ENCODE data around the gene MTM1. TPM values are rescaled to one million over a fixed set of nuclear protein-coding genes. Genes with fewer than 3 reads are reported as not detected.

Gene MTM1
- total and polyA plus RNA-seq, 9 of the 15 experiments (the other 6 are each of a cell fraction or from before 2014, with no cell fraction given): 5.6 to 13.3 (median 9.5) TPM

- TF ChIP-seq, protein P1, sequence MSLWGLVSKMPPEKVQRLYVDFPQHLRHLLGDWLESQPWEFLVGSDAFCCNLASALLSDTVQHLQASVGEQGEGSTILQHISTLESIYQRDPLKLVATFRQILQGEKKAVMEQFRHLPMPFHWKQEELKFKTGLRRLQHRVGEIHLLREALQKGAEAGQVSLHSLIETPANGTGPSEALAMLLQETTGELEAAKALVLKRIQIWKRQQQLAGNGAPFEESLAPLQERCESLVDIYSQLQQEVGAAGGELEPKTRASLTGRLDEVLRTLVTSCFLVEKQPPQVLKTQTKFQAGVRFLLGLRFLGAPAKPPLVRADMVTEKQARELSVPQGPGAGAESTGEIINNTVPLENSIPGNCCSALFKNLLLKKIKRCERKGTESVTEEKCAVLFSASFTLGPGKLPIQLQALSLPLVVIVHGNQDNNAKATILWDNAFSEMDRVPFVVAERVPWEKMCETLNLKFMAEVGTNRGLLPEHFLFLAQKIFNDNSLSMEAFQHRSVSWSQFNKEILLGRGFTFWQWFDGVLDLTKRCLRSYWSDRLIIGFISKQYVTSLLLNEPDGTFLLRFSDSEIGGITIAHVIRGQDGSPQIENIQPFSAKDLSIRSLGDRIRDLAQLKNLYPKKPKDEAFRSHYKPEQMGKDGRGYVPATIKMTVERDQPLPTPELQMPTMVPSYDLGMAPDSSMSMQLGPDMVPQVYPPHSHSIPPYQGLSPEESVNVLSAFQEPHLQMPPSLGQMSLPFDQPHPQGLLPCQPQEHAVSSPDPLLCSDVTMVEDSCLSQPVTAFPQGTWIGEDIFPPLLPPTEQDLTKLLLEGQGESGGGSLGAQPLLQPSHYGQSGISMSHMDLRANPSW (CRISPR knock-in tag; IDR thresholded peaks at IDR 0.05): no peak
- TF ChIP-seq NUFIP1 (IDR thresholded peaks at IDR 0.05; ENCODE audit: partially characterized antibody) (no peak), FOXK1 (CRISPR knock-in tag; IDR thresholded peaks at IDR 0.05; ENCODE audit: borderline replicate concordance) (no peak), RFX7 (CRISPR knock-in tag; IDR thresholded peaks at IDR 0.05) (no peak), THRAP3 (IDR thresholded peaks at IDR 0.05; ENCODE audit: borderline replicate concordance) (no peak), XRCC3 (IDR thresholded peaks at IDR 0.05) (no peak), ZNF3 (CRISPR knock-in tag; IDR thresholded peaks at IDR 0.05) (no peak), RCOR1 (IDR thresholded peaks at IDR 0.05; ENCODE audit: borderline replicate concordance in 1 of 2, low read depth in 2 of 2, low read length in 2 of 2) (no peak)
These were observed 127.9 kb downstream of the MTM1 start (continued) for GRCh38 chrX:150696331-150696730.

GRCh38 chrX:150696866-150697265 is 128.4 kb downstream of the MTM1 start:
- no peak overlapping the region for H3K27ac ChIP-seq (ENCODE audit: extremely low read depth, low read depth, low read length)
- no TSS peak for BruUV-seq (replicated peaks)
- H3K4me3 ChIP-seq: no peak overlapping the region
- FAIRE-seq (no peak), ATAC-seq (no peak), DNase-seq (ENCODE audit: extremely low read depth in 1 of 4, low spot score in 3 of 4) (no peak)
- no peak for TF ChIP-seq HOXB6 (CRISPR knock-in tag; IDR thresholded peaks at IDR 0.05; ENCODE audit: borderline replicate concordance)
- no peak for TF ChIP-seq MBD2 (IDR thresholded peaks at IDR 0.05; ENCODE audit: borderline replicate concordance, low read depth)
- no peak for TF ChIP-seq SLC30A9 (CRISPR knock-in tag; IDR thresholded peaks at IDR 0.05)
- TF ChIP-seq TSC22D4 (tag; IDR thresholded peaks at IDR 0.05): no peak
- TF ChIP-seq, protein P2, sequence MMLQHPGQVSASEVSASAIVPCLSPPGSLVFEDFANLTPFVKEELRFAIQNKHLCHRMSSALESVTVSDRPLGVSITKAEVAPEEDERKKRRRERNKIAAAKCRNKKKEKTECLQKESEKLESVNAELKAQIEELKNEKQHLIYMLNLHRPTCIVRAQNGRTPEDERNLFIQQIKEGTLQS (IDR thresholded peaks at IDR 0.05): no peak
- TF ChIP-seq, protein P2 (CRISPR knock-in tag; conservative IDR thresholded peaks at IDR 0.05): no peak
- no peak for TF ChIP-seq ZSCAN29 (IDR thresholded peaks at IDR 0.05)
- TF ChIP-seq PML (IDR thresholded peaks at IDR 0.05; ENCODE audit: low read length): no peak
- H3K9me1 ChIP-seq (ENCODE audit: control insufficient read depth, insufficient read depth, low read length): no peaks in the 10 kb centered on the region
- in situ Hi-C loops (cut with MboI): no loop called here
- POLR2A ChIA-PET: no interaction called here
- H2AFZ ChIP-seq (ENCODE audit: low read depth, low read length): no peak overlapping the region
- no peaks in the 10 kb centered on the region for H3K9me3 ChIP-seq (replicated peaks; ENCODE audit: control insufficient read depth, insufficient read depth, low read depth, low read length)
- peaks cover 11 to 17% of the 10 kb centered on the region in 2 experiments; a peak in 4 of 5 replicates for H3K4me1 ChIP-seq (replicated peaks in 1 of 2; ENCODE audit: control insufficient read depth in 2 of 2, insufficient read depth in 2 of 2, low read length in 2 of 2)
- intact Hi-C loops (cut with micrococcal nuclease): loop anchor here (10.0 kb wide), 1 partner anchor 812 kb away; the partner anchor contains the start of gene MAGEA8
- H3K27me3 ChIP-seq (ENCODE audit: control insufficient read depth in 2 of 2, insufficient read depth in 2 of 2, low read length in 2 of 2): no peaks in the 10 kb centered on the region
- H3K4me2 ChIP-seq (ENCODE audit: insufficient read depth, low read length): no peak overlapping the region
- H3K9ac ChIP-seq (ENCODE audit: insufficient read depth in 1 of 2, low read depth in 2 of 2, low read length in 2 of 2): no peak overlapping the region
- CTCF ChIA-PET (ENCODE audit: low intra/inter-chr PET ratio): no interaction called here
- peaks cover 48% of the 10 kb centered on the region for H3K79me2 ChIP-seq (ENCODE audit: control insufficient read depth, insufficient read depth, low read length)
- H4K20me1 ChIP-seq (replicated peaks; ENCODE audit: control insufficient read depth, insufficient read depth, low read length): peaks cover 4% of the 10 kb centered on the region; the same call in 1 of the 2 replicates
- 47% methylated on average over 3 of the region's 4 CpGs for WGBS (ENCODE audit: insufficient coverage, low coverage, missing lambda C conversion rate)
- H3K36me3 ChIP-seq (ENCODE audit: control insufficient read depth, insufficient read depth, low read length): peaks cover 33% of the 10 kb centered on the region
